PC-9 (cell line): ENCODE measurements around the gene DIAPH2. TPM values are rescaled to one million over a fixed set of nuclear protein-coding genes. Genes with fewer than 3 reads are reported as not detected.

Experiments
- BruUV-seq: library from RNA; stranded (reverse); fragments of 400-500 nt; replicated peaks from 2 replicates; lab custom pipeline; 2021; lab: Mats Ljungman, UMichigan
- CTCF ChIA-PET: fragments of 300-600 bp; sonication (Branson Sonifier 250); formaldehyde crosslinking; loops from one replicate; lab custom pipeline; 2022; ENCODE audit warnings: antibody characterized with exemption; lab: Charles Lee
- POLR2A ChIA-PET: fragments of 300-600 bp; sonication (Branson Sonifier 250); formaldehyde crosslinking; loops from one replicate; lab custom pipeline; 2022; ENCODE audit warnings: antibody characterized with exemption; ENCODE audit not compliant: unreplicated experiment; lab: Charles Lee
- DNase-seq, 2 experiments: peaks; one replicate each; pipeline versions ENCODE4 v3.0.0 to v3.0.0-alpha.2; 2015 to 2022; ENCODE audit warnings: mixed read lengths in 1 of 2
- H2AFZ ChIP-seq: fragments of 200-600 bp; sonication (generic); 2 replicates; pipeline ENCODE4 v1.8.1; 2017; ENCODE audit warnings: antibody characterized with exemption
- H3F3A ChIP-seq: fragments of 200-600 bp; sonication (generic); 2 replicates; pipeline ENCODE4 v1.8.1; 2017; ENCODE audit warnings: antibody characterized with exemption, mild to moderate bottlenecking, low read depth; ENCODE audit not compliant: insufficient read depth
- H3K27ac ChIP-seq: fragments of 200-600 bp; sonication (generic); 2 replicates; pipeline ENCODE4 v1.6.1; 2016; ENCODE audit warnings: mixed run types
- H3K27me3 ChIP-seq: fragments of 200-600 bp; sonication (generic); 2 replicates; pipeline ENCODE4 v1.6.1; 2016; ENCODE audit warnings: low read depth, mixed run types; ENCODE audit not compliant: insufficient read depth
- H3K36me3 ChIP-seq: fragments of 200-600 bp; sonication (generic); 2 replicates; pipeline ENCODE4 v1.6.1; 2016; ENCODE audit warnings: low read depth, mixed run types
- H3K4me1 ChIP-seq: fragments of 200-600 bp; sonication (generic); replicated peaks from 2 replicates; pipeline ENCODE4 v1.6.1; 2016; ENCODE audit warnings: mixed run types; ENCODE audit not compliant: insufficient read depth
- H3K4me2 ChIP-seq: fragments of 200-600 bp; sonication (generic); 2 replicates; pipeline ENCODE4 v1.6.1; 2017; ENCODE audit warnings: mixed run types
- H3K4me3 ChIP-seq: fragments of 200-600 bp; sonication (generic); 2 replicates; pipeline ENCODE4 v1.6.1; 2016; ENCODE audit warnings: mixed run types
- H3K79me2 ChIP-seq: fragments of 200-600 bp; sonication (generic); 2 replicates; pipeline ENCODE4 v1.6.1; 2017; ENCODE audit warnings: low read depth, mixed run types
- H3K9me2 ChIP-seq: fragments of 200-600 bp; sonication (generic); 2 replicates; pipeline ENCODE4 v1.8.1; 2017; ENCODE audit warnings: mild to moderate bottlenecking; ENCODE audit not compliant: insufficient read depth
- H3K9me3 ChIP-seq: fragments of 200-600 bp; sonication (generic); 2 replicates; pipeline ENCODE4 v1.8.1; 2016; ENCODE audit warnings: low read depth; ENCODE audit not compliant: insufficient read depth
- H4K20me1 ChIP-seq: fragments of 200-600 bp; sonication (generic); 2 replicates; pipeline ENCODE4 v1.8.1; 2017; ENCODE audit not compliant: insufficient read depth
- CTCF ChIP-seq: fragments of 200-600 bp; sonication (generic); conservative IDR thresholded peaks from 2 replicates; pipeline ENCODE4 v1.6.1; 2017; ENCODE audit warnings: mixed run types, antibody characterized with exemption, mild to moderate bottlenecking, moderate library complexity
- EZH2 ChIP-seq: fragments of 200-600 bp; sonication (generic); IDR thresholded peaks from 2 replicates; pipeline ENCODE4 v1.8.0; 2017; ENCODE audit warnings: antibody characterized with exemption, low read depth
- intact Hi-C: fragments of 100-400 bp; cut with micrococcal nuclease; formaldehyde crosslinking; loops from one replicate; pipeline ENCODE4 v1.10.0; 2022; ENCODE audit not compliant: unreplicated experiment
- total RNA-seq: library from RNA; stranded (reverse); gene quantifications from 2 replicates; pipeline ENCODE4 v1.2.3, GENCODE V29; 2021

Gene DIAPH2
- total RNA-seq, 1 experiment from 2014 or later = 12.0 TPM

DNA sequence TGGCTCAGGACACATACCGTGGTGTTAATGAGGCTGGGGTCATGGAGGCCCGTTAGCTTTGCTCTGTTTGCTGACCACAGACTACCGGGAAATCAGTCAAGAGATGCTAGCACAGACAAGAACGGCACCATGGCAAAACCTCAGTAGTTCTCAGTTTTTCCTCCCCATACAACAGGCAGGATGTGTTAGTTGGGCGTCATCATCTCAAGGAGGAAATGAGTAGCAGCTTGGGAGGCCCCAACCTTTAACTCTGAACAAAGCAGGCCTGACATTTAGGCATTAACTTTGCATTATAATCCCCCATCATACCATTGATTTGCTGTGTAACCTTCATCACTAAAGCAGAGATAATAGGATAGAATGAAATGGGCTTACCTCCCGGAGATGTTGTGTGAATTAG, 913.3 kb downstream of the DIAPH2 start:
- Histone ChIP-seq H2AFZ (no peak overlapping the region), H3K27me3 (no peaks in the 10 kb centered on the region), H3K79me2 (no peaks in the 10 kb centered on the region), H3K4me2 (no peak overlapping the region), H3K36me3 (no peaks in the 10 kb centered on the region), H3F3A (no peaks in the 10 kb centered on the region), H3K9me2 (no peaks in the 10 kb centered on the region), H3K4me1 (no peaks in the 10 kb centered on the region), H3K27ac (no peak overlapping the region), H4K20me1 (no peaks in the 10 kb centered on the region), H3K4me3 (no peak overlapping the region), H3K9me3 (no peaks in the 10 kb centered on the region)
- TF ChIP-seq EZH2 (no peak), CTCF (no peak)
- DNase-seq = no peak
- POLR2A ChIA-PET = no interaction called here
- CTCF ChIA-PET = no interaction called here
- intact Hi-C loops = no loop called here
- no TSS peak for BruUV-seq

DNA sequence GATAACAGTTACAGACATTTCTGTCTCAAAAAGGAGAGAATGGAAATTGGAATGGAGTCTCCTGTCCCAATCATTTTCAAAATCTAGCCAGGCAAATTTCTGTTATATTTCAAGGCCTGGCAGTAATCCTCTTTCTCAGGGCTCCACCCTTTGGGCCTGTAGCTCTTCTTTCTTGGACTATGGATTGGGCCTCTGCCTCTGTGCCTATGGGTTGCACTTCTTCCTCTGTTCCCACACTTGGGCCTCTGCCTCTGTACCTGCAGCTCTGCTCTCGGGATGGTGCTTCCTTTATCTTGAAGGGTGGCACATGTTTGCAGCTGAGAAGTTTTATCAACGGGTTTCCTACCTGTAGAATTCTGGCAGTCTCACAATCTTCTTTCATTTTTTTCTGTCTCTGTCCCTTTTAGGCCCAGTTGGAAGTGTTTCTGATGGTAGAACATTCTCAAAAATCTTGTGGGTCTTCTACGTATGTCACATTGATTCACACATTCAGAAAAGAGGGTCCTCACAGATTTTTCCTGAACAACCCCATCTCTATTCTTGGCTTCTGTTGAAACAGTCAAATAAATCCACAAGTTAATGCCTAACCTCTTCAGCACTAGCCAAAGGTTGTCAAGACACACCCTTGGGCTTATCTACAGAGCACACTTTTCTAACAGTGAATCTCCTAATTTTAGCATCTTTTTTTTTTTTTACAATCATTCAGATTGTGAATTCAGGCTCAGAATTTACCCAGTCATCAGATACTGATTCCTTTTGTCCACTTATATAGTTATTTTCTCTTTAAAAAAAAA, 918.0 kb downstream of the DIAPH2 start:
- TF ChIP-seq CTCF (no peak), EZH2 (no peak)
- Histone ChIP-seq H3K36me3 (no peaks in the 10 kb centered on the region), H3K79me2 (no peaks in the 10 kb centered on the region), H2AFZ (no peak overlapping the region), H3K27ac (no peak overlapping the region), H3K4me2 (no peak overlapping the region), H3K4me1 (no peaks in the 10 kb centered on the region), H3K27me3 (no peaks in the 10 kb centered on the region), H3F3A (no peaks in the 10 kb centered on the region), H3K9me2 (no peaks in the 10 kb centered on the region), H3K9me3 (no peaks in the 10 kb centered on the region), H4K20me1 (no peaks in the 10 kb centered on the region), H3K4me3 (no peak overlapping the region)
- BruUV-seq = no TSS peak
- intact Hi-C loops = no loop called here
- CTCF ChIA-PET = no interaction called here
- POLR2A ChIA-PET = no interaction called here
- DNase-seq = no peak

DNA sequence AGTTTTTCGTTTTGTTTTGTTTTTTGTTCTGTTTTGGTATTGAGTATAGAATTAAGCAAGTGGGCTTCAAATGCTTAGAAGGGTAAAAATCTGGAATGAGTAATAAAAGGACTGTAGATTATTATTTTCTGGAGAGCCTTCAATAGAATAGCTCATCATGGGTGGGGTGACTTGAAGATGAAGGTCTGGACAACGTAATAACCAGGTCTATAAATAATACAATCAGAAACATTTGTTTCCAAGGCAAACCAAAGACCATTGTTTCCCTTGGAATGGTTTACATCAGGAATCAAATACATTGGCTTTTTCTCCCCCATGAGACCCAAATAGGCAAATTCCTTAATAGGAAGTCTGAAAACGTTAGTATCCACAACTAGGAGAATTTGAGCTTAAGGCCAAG, 920.6 kb downstream of the DIAPH2 start:
- H3K4me1 ChIP-seq = no peaks in the 10 kb centered on the region
- H3K9me3 ChIP-seq = no peaks in the 10 kb centered on the region
- H4K20me1 ChIP-seq = no peaks in the 10 kb centered on the region
- no peaks in the 10 kb centered on the region for H3K36me3 ChIP-seq
- H3K9me2 ChIP-seq = no peaks in the 10 kb centered on the region
- intact Hi-C loops = no loop called here
- no peak for DNase-seq
- H3K4me3 ChIP-seq = no peak overlapping the region
- BruUV-seq = no TSS peak
- no peak overlapping the region for H3K27ac ChIP-seq
- TF ChIP-seq EZH2 = no peak
- no peak for TF ChIP-seq CTCF
- no peaks in the 10 kb centered on the region for H3K79me2 ChIP-seq
- H2AFZ ChIP-seq = no peak overlapping the region
- H3F3A ChIP-seq = no peaks in the 10 kb centered on the region
- no peak overlapping the region for H3K4me2 ChIP-seq
- CTCF ChIA-PET = no interaction called here
- no peaks in the 10 kb centered on the region for H3K27me3 ChIP-seq
- POLR2A ChIA-PET = no interaction called here
